HG03354 (cell line): ENCODE results near the gene CEP128.

ENCODE experiments used
- ATAC-seq: cut with Tn5 transposase; IDR thresholded peaks from one replicate; pipeline ENCODE4 v1.9.1; 2021; ENCODE audit warnings: mild to moderate bottlenecking; ENCODE audit not compliant: unreplicated experiment, poor library complexity, severe bottlenecking

CEP128 gene

GRCh38 chr14:80941241-80942185 is at the start of gene CEP128:
Gene CEP128 (minus strand): TSS chr14:80941738.
- ATAC-seq = peak; percentile 97

- ATAC-seq = peak; percentile 73
Observed at GRCh38 chr14:80988735-80989429, 47.3 kb upstream of the CEP128 start.

- no peak for ATAC-seq
Observed at GRCh38 chr14:80988192-80988591, 46.7 kb upstream of the CEP128 start.

GRCh38 chr14:80987235-80988032 is 45.9 kb upstream of the CEP128 start:
- ATAC-seq = peak; percentile 66

- no peak for ATAC-seq
Observed at GRCh38 chr14:80982711-80983110, 41.2 kb upstream of the CEP128 start.

GRCh38 chr14:80981673-80982072 is 40.1 kb upstream of the CEP128 start:
- ATAC-seq = no peak

GRCh38 chr14:80981156-80981555 is 39.6 kb upstream of the CEP128 start:
- no peak for ATAC-seq

- ATAC-seq = no peak
Observed at GRCh38 chr14:80979951-80980350, 38.4 kb upstream of the CEP128 start.

GRCh38 chr14:80978403-80978802 is 36.9 kb upstream of the CEP128 start:
- ATAC-seq = peak; percentile 67

GRCh38 chr14:80977221-80977620 is 35.7 kb upstream of the CEP128 start:
- peak; percentile 66 for ATAC-seq

- ATAC-seq = no peak
Observed at GRCh38 chr14:80974679-80975078, 33.1 kb upstream of the CEP128 start.

GRCh38 chr14:80973931-80974641 is 32.5 kb upstream of the CEP128 start:
- no peak for ATAC-seq

GRCh38 chr14:80965037-80965436 is 23.5 kb upstream of the CEP128 start:
- ATAC-seq = no peak

- ATAC-seq = peak; percentile 97
Observed at GRCh38 chr14:80959496-80959895, 18.0 kb upstream of the CEP128 start.

GRCh38 chr14:80958939-80959338 is 17.4 kb upstream of the CEP128 start:
- no peak for ATAC-seq

- no peak for ATAC-seq
Observed at GRCh38 chr14:80958226-80958625, 16.7 kb upstream of the CEP128 start.

- ATAC-seq = no peak
Observed at GRCh38 chr14:80957613-80958012, 16.1 kb upstream of the CEP128 start.

GRCh38 chr14:80956922-80957321 is 15.4 kb upstream of the CEP128 start:
- no peak for ATAC-seq

GRCh38 chr14:80956102-80956501 is 14.6 kb upstream of the CEP128 start:
- ATAC-seq = no peak
